Cardiac muscle cell (in vitro differentiated cells and primary cell): ENCODE measurements around the gene CAT. TPM values are rescaled to one million over a fixed set of nuclear protein-coding genes. Genes with fewer than 3 reads are reported as not detected.

Experiments
- DNase-seq, 2 donors: peaks; one replicate each; pipeline versions ENCODE4 v3.0.0 to v3.0.0-alpha.2; 2010 to 2017; ENCODE audit warnings: low read depth in 1 of 2, low spot score in 1 of 2
- H3K27ac ChIP-seq: fragments of 200-600 bp; sonication (generic); 2 replicates; pipeline ENCODE4 v1.5.1; 2016
- H3K27me3 ChIP-seq: fragments of 200-600 bp; sonication (generic); 2 replicates; pipeline ENCODE4 v1.6.0; 2016; ENCODE audit warnings: control low read depth
- H3K36me3 ChIP-seq: fragments of 200-600 bp; sonication (generic); 2 replicates; pipeline ENCODE4 v1.5.1; 2016; ENCODE audit warnings: control low read depth
- H3K4me1 ChIP-seq: fragments of 200-600 bp; sonication (generic); 2 replicates; pipeline ENCODE4 v1.8.1; 2017; ENCODE audit warnings: low read depth, mild to moderate bottlenecking, mixed run types
- H3K4me3 ChIP-seq: fragments of 200-600 bp; sonication (generic); 2 replicates; pipeline ENCODE4 v1.5.1; 2016; ENCODE audit warnings: mild to moderate bottlenecking
- H3K9me3 ChIP-seq: fragments of 200-600 bp; sonication (generic); 2 replicates; pipeline ENCODE4 v1.5.1; 2017; ENCODE audit warnings: low read depth, mild to moderate bottlenecking, control low read depth
- polyA plus RNA-seq: library from polyadenylated mRNA; unstranded; fragments of >200 nt; fragmentation: Nextera tagmentation; extraction: Ambion mirVana; gene quantifications from 2 replicates; pipeline ENCODE4 v1.2.1, GENCODE V29; 2016
- total RNA-seq: library from RNA; depleted of rRNA; stranded (reverse); fragments of >200 nt; gene quantifications from 2 replicates; pipeline ENCODE4 v1.2.3, GENCODE V29; 2016
- TF ChIP-seq, protein P1 (sequence below): IDR thresholded peaks from 2 replicates; pipeline ENCODE4 v1.5.1; 2012; ENCODE audit warnings: low read depth, mild to moderate bottlenecking, low read length

Gene CAT
- total and polyA plus RNA-seq, 2 experiments from 2014 or later, result 27.1 to 50.1 TPM

DNA sequence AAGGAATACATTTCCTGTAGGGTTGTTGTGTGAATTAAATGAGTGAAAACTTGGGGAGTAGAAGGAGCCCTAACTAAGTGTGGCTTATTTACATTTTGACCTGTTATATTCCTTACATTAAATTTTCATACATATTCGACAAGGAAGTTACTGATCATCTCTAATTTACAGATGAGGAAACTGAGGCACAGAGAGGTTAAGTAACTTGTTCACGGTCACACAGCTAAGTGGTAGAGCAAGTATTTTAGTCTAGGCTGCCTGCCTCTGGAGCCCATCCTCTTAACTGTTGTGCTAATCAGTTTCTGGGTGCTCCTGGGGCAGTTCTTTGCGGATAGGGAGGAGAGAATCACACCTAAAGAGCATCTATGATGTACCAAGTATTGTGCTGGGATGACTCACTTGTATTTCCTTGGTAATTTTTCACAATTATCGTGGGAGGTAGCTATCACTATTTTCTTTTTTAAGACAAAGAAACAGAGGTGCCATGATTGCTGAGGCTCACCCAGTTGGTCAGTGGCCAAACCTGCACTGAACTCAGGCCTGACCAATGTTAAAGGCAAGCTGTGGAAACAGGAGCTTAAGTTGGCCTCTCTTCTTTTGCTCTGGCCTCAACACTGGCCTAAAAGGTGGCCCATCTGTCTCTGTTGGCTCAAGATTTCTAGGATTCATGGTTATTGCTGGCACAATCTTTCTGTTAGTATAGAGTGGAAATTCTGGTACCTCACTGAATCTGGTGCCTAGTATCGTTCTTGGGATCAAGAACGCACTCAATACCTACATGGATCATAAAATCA is 77.7 kb downstream of the CAT start:
- Histone ChIP-seq H3K4me3 (no peak overlapping the region), H3K27me3 (no peaks in the 10 kb centered on the region), H3K4me1 (no peaks in the 10 kb centered on the region), H3K36me3 (no peaks in the 10 kb centered on the region), H3K9me3 (no peaks in the 10 kb centered on the region), H3K27ac (no peak overlapping the region)
- no peak for DNase-seq
- TF ChIP-seq, protein P1, sequence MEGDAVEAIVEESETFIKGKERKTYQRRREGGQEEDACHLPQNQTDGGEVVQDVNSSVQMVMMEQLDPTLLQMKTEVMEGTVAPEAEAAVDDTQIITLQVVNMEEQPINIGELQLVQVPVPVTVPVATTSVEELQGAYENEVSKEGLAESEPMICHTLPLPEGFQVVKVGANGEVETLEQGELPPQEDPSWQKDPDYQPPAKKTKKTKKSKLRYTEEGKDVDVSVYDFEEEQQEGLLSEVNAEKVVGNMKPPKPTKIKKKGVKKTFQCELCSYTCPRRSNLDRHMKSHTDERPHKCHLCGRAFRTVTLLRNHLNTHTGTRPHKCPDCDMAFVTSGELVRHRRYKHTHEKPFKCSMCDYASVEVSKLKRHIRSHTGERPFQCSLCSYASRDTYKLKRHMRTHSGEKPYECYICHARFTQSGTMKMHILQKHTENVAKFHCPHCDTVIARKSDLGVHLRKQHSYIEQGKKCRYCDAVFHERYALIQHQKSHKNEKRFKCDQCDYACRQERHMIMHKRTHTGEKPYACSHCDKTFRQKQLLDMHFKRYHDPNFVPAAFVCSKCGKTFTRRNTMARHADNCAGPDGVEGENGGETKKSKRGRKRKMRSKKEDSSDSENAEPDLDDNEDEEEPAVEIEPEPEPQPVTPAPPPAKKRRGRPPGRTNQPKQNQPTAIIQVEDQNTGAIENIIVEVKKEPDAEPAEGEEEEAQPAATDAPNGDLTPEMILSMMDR, result no peak

DNA sequence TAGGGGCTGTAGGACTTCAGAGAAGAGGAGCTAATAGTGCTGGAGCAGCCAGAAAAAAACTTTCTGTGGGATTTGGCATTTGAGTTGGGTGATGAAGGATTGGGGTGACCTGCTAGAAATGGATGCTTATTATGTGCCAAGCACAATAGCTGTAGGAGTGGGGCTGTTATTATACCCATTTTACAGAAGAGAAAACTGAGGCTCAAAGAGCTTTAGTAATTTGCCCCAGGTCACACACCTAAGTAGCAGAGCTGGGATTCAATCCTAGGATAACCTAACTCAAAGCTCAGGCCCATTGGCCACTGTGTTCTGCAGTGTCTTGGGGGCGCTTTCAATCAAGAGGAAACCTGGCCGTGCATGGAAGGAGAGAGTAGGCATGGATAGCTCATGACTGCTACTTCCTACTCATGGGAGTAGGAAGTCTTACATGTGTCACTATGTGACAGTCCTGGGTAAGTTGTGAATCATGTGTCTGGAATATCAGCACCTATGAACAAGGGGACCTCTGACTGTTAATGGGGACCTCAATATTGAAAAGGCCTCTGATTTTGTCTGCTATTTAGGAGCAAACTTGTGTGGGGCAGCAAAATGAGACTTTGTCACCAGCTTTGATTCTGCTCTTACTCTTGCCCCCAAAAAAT is 81.0 kb downstream of the CAT start:
- no peak overlapping the region for H3K27ac ChIP-seq

DNA sequence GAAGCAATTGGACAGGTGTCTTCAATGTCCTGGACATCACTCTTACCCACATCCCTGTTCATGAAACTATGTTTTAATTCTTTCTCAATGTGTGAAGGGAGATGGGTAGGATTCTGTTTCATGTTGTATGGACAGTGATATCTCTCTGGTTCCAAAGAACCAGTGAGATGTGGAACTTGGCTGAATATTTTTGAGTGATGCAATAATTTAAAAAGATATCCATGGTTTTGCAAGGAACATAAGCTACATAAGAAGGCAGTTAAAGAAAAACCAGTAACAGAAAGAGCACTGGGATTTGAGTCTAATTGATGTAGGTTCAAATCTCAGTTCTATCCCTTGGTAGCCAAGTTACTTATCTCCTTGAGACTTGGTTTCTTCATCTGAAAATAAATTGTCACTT is 82.5 kb downstream of the CAT start:
- no peak for DNase-seq
- Histone ChIP-seq H3K27ac (no peak overlapping the region), H3K4me1 (peaks cover 7% of the 10 kb centered on the region), H3K36me3 (no peaks in the 10 kb centered on the region), H3K4me3 (no peak overlapping the region), H3K9me3 (no peaks in the 10 kb centered on the region), H3K27me3 (no peaks in the 10 kb centered on the region)
- TF ChIP-seq, protein P1, result no peak

More for the DNA sequence above, 81.0 kb downstream of the CAT start:
- Histone ChIP-seq H3K27me3 (no peaks in the 10 kb centered on the region), H3K4me1 (peaks cover 7% of the 10 kb centered on the region), H3K9me3 (no peaks in the 10 kb centered on the region), H3K36me3 (no peaks in the 10 kb centered on the region), H3K4me3 (no peak overlapping the region)
- TF ChIP-seq, protein P1, result no peak
- no peak for DNase-seq

Other genes starting within 250 kb of the CAT start
- gene ABTB2, start 80.9 kb upstream of the CAT start, total RNA-seq, result 32.7 and 61.3 TPM in 2 replicates
- gene ABTB2, start 80.9 kb upstream of the CAT start, polyA plus RNA-seq, result 29.0 and 55.4 TPM in 2 replicates
- not detected in 2 replicates for gene ELF5, start 74.9 kb downstream of the CAT start, total RNA-seq
- gene ELF5, start 74.9 kb downstream of the CAT start, polyA plus RNA-seq, result not detected in 2 replicates
- gene EHF, start 182.2 kb downstream of the CAT start, total RNA-seq, result not detected in 2 replicates
- gene EHF, start 182.2 kb downstream of the CAT start, polyA plus RNA-seq, result not detected in 2 replicates